ENCODE data around the gene PSME4. TPM values are rescaled to one million over a fixed set of nuclear protein-coding genes. Genes with fewer than 3 reads are reported as not detected.

PSME4 gene
- total RNA-seq, 1 experiment from 2014 or later: 87.4 TPM

- TF ChIP-seq CTCF (conservative IDR thresholded peaks at IDR 0.05): no peak
- Histone ChIP-seq H2BK120ac (ENCODE audit: low read depth, low read length, poor library complexity, severe bottlenecking) (no peak overlapping the region), H3T11ph (ENCODE audit: low read length) (no peak overlapping the region), H3K79me1 (ENCODE audit: insufficient read depth, low read depth, low read length, poor library complexity, severe bottlenecking) (no peaks in the 10 kb centered on the region), H3K9ac (ENCODE audit: extremely low read depth, insufficient read length, low read length) (no peak overlapping the region), H3K27me3 (ENCODE audit: insufficient read depth, low read length) (no peaks in the 10 kb centered on the region), H2AFZ (ENCODE audit: low read length) (no peak overlapping the region), H2BK20ac (ENCODE audit: low read depth, low read length, poor library complexity, severe bottlenecking) (no peak overlapping the region), H3K4ac (ENCODE audit: low read depth, low read length) (no peak overlapping the region), H2BK5ac (ENCODE audit: insufficient read length, low read length) (no peak overlapping the region), H2AK5ac (ENCODE audit: insufficient read length, low read length) (no peak overlapping the region), H4K5ac (ENCODE audit: insufficient read length, low read depth, low read length) (no peak overlapping the region), H3K56ac (ENCODE audit: insufficient read length, low read depth, low read length) (no peak overlapping the region), H3K23ac (ENCODE audit: insufficient read length, low read depth, low read length) (no peak overlapping the region), H2BK15ac (ENCODE audit: low read depth, low read length) (no peak overlapping the region), H3K9me3 (ENCODE audit: control insufficient read depth, low read depth, low read length) (no peaks in the 10 kb centered on the region), H3K4me2 (ENCODE audit: insufficient read depth, insufficient read length, low read length) (no peak overlapping the region), H4K91ac (ENCODE audit: insufficient read length, low read depth, low read length) (no peak overlapping the region), H4K8ac (replicated peaks; ENCODE audit: insufficient read length, low read depth, low read length) (no peak overlapping the region), H3K14ac (ENCODE audit: insufficient read depth, low read length) (no peak overlapping the region), H2BK12ac (ENCODE audit: insufficient read length, low read depth, low read length) (no peak overlapping the region), H4K20me1 (ENCODE audit: control insufficient read depth, insufficient read depth, insufficient read length) (no peaks in the 10 kb centered on the region), H3K23me2 (ENCODE audit: insufficient read length, low read depth, low read length, poor library complexity, severe bottlenecking) (no peaks in the 10 kb centered on the region), H3K27ac (ENCODE audit: insufficient read length, low read depth, low read length) (peak overlapping the region; percentile 12), H3K18ac (ENCODE audit: insufficient read length, low read depth, low read length) (no peak overlapping the region), H3K79me2 (ENCODE audit: insufficient read depth, low read length) (no peaks in the 10 kb centered on the region), H3K4me1 (ENCODE audit: insufficient read depth, low read length) (peaks cover 10% of the 10 kb centered on the region; the same call in 1 of the 2 replicates)
- no CpG with 5 or more reads among the region's 3 CpGs for WGBS (ENCODE audit: extremely low coverage, insufficient read length, low lambda C conversion rate)
- peak overlapping the region in 1 of 2 experiments; percentile 28; a peak in 2 of 5 replicates for H3K4me3 Mint-ChIP-seq
- peaks cover 29 to 30% of the 10 kb centered on the region in 2 experiments for H3K4me1 Mint-ChIP-seq
- H3K9me3 Mint-ChIP-seq: no peaks in the 10 kb centered on the region
- DNase-seq: no peak
- no peaks in the 10 kb centered on the region for H3K36me3 Mint-ChIP-seq (ENCODE audit: insufficient read depth in 1 of 3, low read depth in 3 of 3)
- H3K27me3 Mint-ChIP-seq (ENCODE audit: low read depth): no peaks in the 10 kb centered on the region
- H3K27ac Mint-ChIP-seq: peak overlapping the region; percentile 21 to 85 (median 27); a peak in 5 of 7 replicates
Measured at GRCh38 chr2:53827398-53828175, 143.2 kb downstream of the PSME4 start.
